Inflammatory macrophage treated with lipopolysaccharide for 1 hour (primary cell): ENCODE data around the gene ZBTB46.
A peak's percentile ranks its signal among the peaks of the same experiment; 100 is the strongest.
"Not testable (repeated sequence)": the region's sequence is repeated elsewhere in the genome, so short reads cannot be mapped to it uniquely, and the experiment has no call there.

Experiments used
- DNase-seq, 2 donors: peaks; one replicate each; pipeline ENCODE4 v3.0.0-alpha.2; 2020 to 2022

ZBTB46 gene

GRCh38 chr20:63858393-63859165, 27.5 kb upstream of the ZBTB46 start:
- peak; percentile 28 to 65 for DNase-seq

GRCh38 chr20:63857764-63858392, 26.8 kb upstream of the ZBTB46 start:
- no peak for DNase-seq

GRCh38 chr20:63856098-63856511, 25.0 kb upstream of the ZBTB46 start:
- DNase-seq = no peak

GRCh38 chr20:63855363-63856097, 24.5 kb upstream of the ZBTB46 start:
- no peak for DNase-seq

GRCh38 chr20:63854766-63855362, 23.8 kb upstream of the ZBTB46 start:
- no peak for DNase-seq

- DNase-seq = peak; percentile 73 to 83
These were observed 23.2 kb upstream of the ZBTB46 start for GRCh38 chr20:63854069-63854765.

- DNase-seq = not testable (repeated sequence)
These were observed 22.6 kb upstream of the ZBTB46 start for GRCh38 chr20:63853733-63854068.

- DNase-seq = not testable (repeated sequence)
These were observed 20.5 kb upstream of the ZBTB46 start for GRCh38 chr20:63851548-63851943.

GRCh38 chr20:63850689-63851547, 19.9 kb upstream of the ZBTB46 start:
- peak; percentile 58 to 64 for DNase-seq

- DNase-seq = peak in 1 of 2 donors; percentile 35
These were observed 17.2 kb upstream of the ZBTB46 start for GRCh38 chr20:63848003-63848911.

GRCh38 chr20:63847237-63848002, 16.4 kb upstream of the ZBTB46 start:
- DNase-seq = peak; percentile 36 to 38

- DNase-seq = no peak
These were observed 15.8 kb upstream of the ZBTB46 start for GRCh38 chr20:63846888-63847236.

- no peak for DNase-seq
These were observed 15.2 kb upstream of the ZBTB46 start for GRCh38 chr20:63846128-63846771.

GRCh38 chr20:63844511-63844991, 13.5 kb upstream of the ZBTB46 start:
- DNase-seq = no peak

- DNase-seq = no peak
These were observed 12.7 kb upstream of the ZBTB46 start for GRCh38 chr20:63843778-63844177.

GRCh38 chr20:63843222-63843621, 12.2 kb upstream of the ZBTB46 start:
- DNase-seq = no peak

GRCh38 chr20:63842258-63842657, 11.2 kb upstream of the ZBTB46 start:
- DNase-seq = no peak

GRCh38 chr20:63840405-63840828, 9.4 kb upstream of the ZBTB46 start:
- DNase-seq = no peak

- no peak for DNase-seq
These were observed 8.6 kb upstream of the ZBTB46 start for GRCh38 chr20:63839620-63840019.
